ENCODE data around the gene OR5K1.

DNA sequence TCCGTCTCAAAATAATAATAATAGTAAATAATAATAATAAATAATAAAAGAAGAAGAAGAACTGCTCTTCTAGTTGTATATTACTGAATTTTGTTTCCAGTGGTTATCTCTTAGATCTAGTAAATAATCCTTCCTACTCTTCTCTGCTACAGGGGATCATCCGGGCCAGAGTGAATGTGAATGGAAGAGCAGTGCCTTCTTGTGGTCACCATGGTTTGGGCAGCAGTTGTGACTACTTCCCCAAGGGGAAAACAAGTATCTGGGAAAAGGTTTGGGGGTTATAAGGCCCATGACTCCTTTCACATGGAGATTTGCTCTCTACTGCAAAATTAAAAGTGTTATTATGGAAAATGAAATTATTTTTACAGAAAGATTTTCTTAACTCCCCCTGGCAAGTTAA lies 5.5 kb upstream of the OR5K1 start:
- TF ChIP-seq, protein P1, sequence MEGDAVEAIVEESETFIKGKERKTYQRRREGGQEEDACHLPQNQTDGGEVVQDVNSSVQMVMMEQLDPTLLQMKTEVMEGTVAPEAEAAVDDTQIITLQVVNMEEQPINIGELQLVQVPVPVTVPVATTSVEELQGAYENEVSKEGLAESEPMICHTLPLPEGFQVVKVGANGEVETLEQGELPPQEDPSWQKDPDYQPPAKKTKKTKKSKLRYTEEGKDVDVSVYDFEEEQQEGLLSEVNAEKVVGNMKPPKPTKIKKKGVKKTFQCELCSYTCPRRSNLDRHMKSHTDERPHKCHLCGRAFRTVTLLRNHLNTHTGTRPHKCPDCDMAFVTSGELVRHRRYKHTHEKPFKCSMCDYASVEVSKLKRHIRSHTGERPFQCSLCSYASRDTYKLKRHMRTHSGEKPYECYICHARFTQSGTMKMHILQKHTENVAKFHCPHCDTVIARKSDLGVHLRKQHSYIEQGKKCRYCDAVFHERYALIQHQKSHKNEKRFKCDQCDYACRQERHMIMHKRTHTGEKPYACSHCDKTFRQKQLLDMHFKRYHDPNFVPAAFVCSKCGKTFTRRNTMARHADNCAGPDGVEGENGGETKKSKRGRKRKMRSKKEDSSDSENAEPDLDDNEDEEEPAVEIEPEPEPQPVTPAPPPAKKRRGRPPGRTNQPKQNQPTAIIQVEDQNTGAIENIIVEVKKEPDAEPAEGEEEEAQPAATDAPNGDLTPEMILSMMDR (IDR thresholded peaks at IDR 0.05), result no peak
- no peak for TF ChIP-seq POLR2A (IDR thresholded peaks at IDR 0.05)

Measured in heart left ventricle (tissue), 13 donors.